Cortex of kidney (tissue), 1 donor: Measurements from ENCODE around the gene TRAIP.
"Not testable (repeated sequence)": the region's sequence is repeated elsewhere in the genome, so short reads cannot be mapped to it uniquely, and the experiment has no call there.

Experiments
- DNase-seq: peaks from one replicate; lab custom pipeline; 2025; lab: John Stamatoyannopoulos, UW

The TRAIP gene

GRCh38 chr3:49856181-49857005 lies at the start of gene TRAIP:
TRAIP (minus strand) TSS chr3:49856564; CDS start chr3:49856453, 111 bp downstream.
- no peak for DNase-seq

GRCh38 chr3:49904448-49904847 lies 48.1 kb upstream of the TRAIP start:
- DNase-seq = not testable (repeated sequence)

- no peak for DNase-seq
Measured at GRCh38 chr3:49903451-49904424, 47.4 kb upstream of the TRAIP start, which contains the start of gene MST1R. MST1R (minus strand) TSS chr3:49903873; CDS start chr3:49903609, 264 bp downstream.

GRCh38 chr3:49902511-49903345 lies 46.4 kb upstream of the TRAIP start:
- no peak for DNase-seq

GRCh38 chr3:49901366-49902339 lies 45.3 kb upstream of the TRAIP start:
- no peak for DNase-seq

GRCh38 chr3:49900491-49901153 lies 44.3 kb upstream of the TRAIP start:
- DNase-seq = no peak

- no peak for DNase-seq
Measured at GRCh38 chr3:49899815-49900214, 43.5 kb upstream of the TRAIP start.

GRCh38 chr3:49898991-49899390 lies 42.6 kb upstream of the TRAIP start:
- DNase-seq = no peak

- DNase-seq = no peak
Measured at GRCh38 chr3:49896345-49896744, 40.0 kb upstream of the TRAIP start.

GRCh38 chr3:49895791-49896190 lies 39.4 kb upstream of the TRAIP start:
- no peak for DNase-seq

- no peak for DNase-seq
Measured at GRCh38 chr3:49889296-49889695, 32.9 kb upstream of the TRAIP start.

- no peak for DNase-seq
Measured at GRCh38 chr3:49886922-49887265, 30.5 kb upstream of the TRAIP start.

GRCh38 chr3:49883998-49884397 lies 27.6 kb upstream of the TRAIP start:
- no peak for DNase-seq

GRCh38 chr3:49882166-49882565 lies 25.8 kb upstream of the TRAIP start:
- DNase-seq = no peak

GRCh38 chr3:49880581-49881315 lies 24.4 kb upstream of the TRAIP start:
- DNase-seq = no peak

GRCh38 chr3:49879721-49880120 lies 23.4 kb upstream of the TRAIP start:
- DNase-seq = no peak

- no peak for DNase-seq
Measured at GRCh38 chr3:49878686-49879085, 22.3 kb upstream of the TRAIP start.

- DNase-seq = no peak
Measured at GRCh38 chr3:49877716-49878115, 21.4 kb upstream of the TRAIP start.

GRCh38 chr3:49876567-49876966 lies 20.2 kb upstream of the TRAIP start:
- no peak for DNase-seq
